ENCODE measurements around the gene PCDHA5.

The PCDHA5 gene

GRCh38 chr5:140857987-140858240, 36.5 kb downstream of the PCDHA5 start:
- ATAC-seq: no peak
- TF ChIP-seq ISL1 (CRISPR knock-in tag; IDR thresholded peaks at IDR 0.05) (no peak), PPARA (CRISPR knock-in tag; IDR thresholded peaks at IDR 0.05; ENCODE audit: borderline replicate concordance) (no peak), RARB (CRISPR knock-in tag; IDR thresholded peaks at IDR 0.05) (no peak), BACH2 (CRISPR knock-in tag; IDR thresholded peaks at IDR 0.05; ENCODE audit: borderline replicate concordance) (no peak), ARNTL (CRISPR knock-in tag; IDR thresholded peaks at IDR 0.05; ENCODE audit: borderline replicate concordance, low read depth) (no peak)

- ATAC-seq: no peak
- no peak for TF ChIP-seq BACH2 (CRISPR knock-in tag; IDR thresholded peaks at IDR 0.05; ENCODE audit: borderline replicate concordance)
- no peak for TF ChIP-seq ZNF8 (CRISPR knock-in tag; IDR thresholded peaks at IDR 0.05)
These were observed 41.3 kb downstream of the PCDHA5 start for GRCh38 chr5:140862441-140863295.

- TF ChIP-seq GLIS3 (CRISPR knock-in tag; IDR thresholded peaks at IDR 0.05) (no peak), ESRRG (CRISPR knock-in tag; IDR thresholded peaks at IDR 0.05) (no peak), ZFP30 (CRISPR knock-in tag; IDR thresholded peaks at IDR 0.05) (no peak), ZNF70 (CRISPR knock-in tag; IDR thresholded peaks at IDR 0.05) (no peak), ARNTL (CRISPR knock-in tag; IDR thresholded peaks at IDR 0.05; ENCODE audit: borderline replicate concordance, low read depth) (no peak), CSRNP3 (CRISPR knock-in tag; IDR thresholded peaks at IDR 0.05) (no peak), ZNF565 (CRISPR knock-in tag; conservative IDR thresholded peaks at IDR 0.05; ENCODE audit: low read depth) (no peak), ZC3H10 (CRISPR knock-in tag; IDR thresholded peaks at IDR 0.05) (no peak), SNAI2 (CRISPR knock-in tag; IDR thresholded peaks at IDR 0.05) (no peak), TOX (CRISPR knock-in tag; IDR thresholded peaks at IDR 0.05; ENCODE audit: borderline replicate concordance) (no peak), ZNF8 (CRISPR knock-in tag; IDR thresholded peaks at IDR 0.05) (no peak), OSR1 (CRISPR knock-in tag; IDR thresholded peaks at IDR 0.05) (no peak), POU6F1 (CRISPR knock-in tag; IDR thresholded peaks at IDR 0.05; ENCODE audit: borderline replicate concordance, low read depth) (no peak), TSHZ2 (CRISPR knock-in tag; IDR thresholded peaks at IDR 0.05) (no peak), ZFP3 (CRISPR knock-in tag; IDR thresholded peaks at IDR 0.05) (no peak), RARB (CRISPR knock-in tag; IDR thresholded peaks at IDR 0.05) (no peak), TCF4 (CRISPR knock-in tag; IDR thresholded peaks at IDR 0.05; ENCODE audit: borderline replicate concordance) (no peak), CSDC2 (CRISPR knock-in tag; IDR thresholded peaks at IDR 0.05) (no peak), CREB5 (CRISPR knock-in tag; IDR thresholded peaks at IDR 0.05; ENCODE audit: low read depth) (no peak), ISL1 (CRISPR knock-in tag; IDR thresholded peaks at IDR 0.05) (no peak)
- no peak for ATAC-seq
These were observed 47.5 kb downstream of the PCDHA5 start, which contains the start of gene PCDHA11 for GRCh38 chr5:140868721-140869554. Gene PCDHA11 (plus strand): TSS chr5:140868957. CDS start chr5:140869104, 147 bp downstream.
